Muscle layer of duodenum (tissue), 2 donors: ENCODE data around the gene TBX2.

Source experiments
- H3K27ac ChIP-seq: one replicate; pipeline ENCODE4 v1.7.0; 2013; ENCODE audit warnings: mild to moderate bottlenecking, low read length
- H3K27me3 ChIP-seq: one replicate; pipeline ENCODE4 v1.7.0; 2013; ENCODE audit warnings: low read depth, mild to moderate bottlenecking, control low read depth, low read length
- H3K36me3 ChIP-seq, 2 donors: one replicate each; pipeline ENCODE4 v1.7.0; 2013; ENCODE audit warnings: low read length in 2 of 2, control low read depth in 1 of 2, mild to moderate bottlenecking in 1 of 2; ENCODE audit not compliant: insufficient read depth in 2 of 2, control insufficient read depth in 1 of 2
- H3K4me1 ChIP-seq, 2 donors: one replicate each; pipeline ENCODE4 v1.7.0; 2013; ENCODE audit warnings: low read length in 2 of 2, mild to moderate bottlenecking in 2 of 2, control low read depth in 1 of 2, moderate library complexity in 1 of 2; ENCODE audit not compliant: insufficient read depth in 2 of 2, control insufficient read depth in 1 of 2
- H3K4me3 ChIP-seq, 2 donors: one replicate each; pipeline ENCODE4 v1.7.0; 2013; ENCODE audit warnings: low read length in 2 of 2, low read depth in 1 of 2, mild to moderate bottlenecking in 1 of 2
- H3K9me3 ChIP-seq, 2 donors: one replicate each; pipeline ENCODE4 v1.7.0; 2013; ENCODE audit warnings: low read length in 2 of 2, control low read depth in 1 of 2, mild to moderate bottlenecking in 1 of 2; ENCODE audit not compliant: control insufficient read depth in 1 of 2
- donor health status: healthy.

TBX2 gene

DNA sequence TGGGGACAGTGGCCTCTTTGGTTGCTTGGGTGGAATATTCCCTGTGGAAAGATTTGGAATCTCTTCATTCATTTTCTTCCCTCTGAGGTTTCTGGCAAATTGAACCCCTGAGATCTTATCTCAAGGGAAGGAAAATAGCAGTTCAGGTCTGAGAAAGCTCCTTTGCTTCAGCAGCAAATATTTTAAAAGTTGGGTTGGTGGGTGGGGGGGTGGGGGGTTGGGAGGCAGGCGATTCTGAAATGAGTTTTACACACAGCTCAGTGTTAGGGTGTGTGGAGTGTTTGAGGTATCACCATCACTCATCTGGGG lies 6.8 kb downstream of the TBX2 start:
- H3K9me3 ChIP-seq, result no peaks in the 10 kb centered on the region
- peak overlapping the region in 1 of 2 donors; percentile 18 for H3K4me3 ChIP-seq
- peaks cover 0 to 39% of the 10 kb centered on the region in 2 donors for H3K4me1 ChIP-seq
- no peaks in the 10 kb centered on the region for H3K36me3 ChIP-seq
- no peak overlapping the region for H3K27ac ChIP-seq
- peaks cover 59% of the 10 kb centered on the region for H3K27me3 ChIP-seq

DNA sequence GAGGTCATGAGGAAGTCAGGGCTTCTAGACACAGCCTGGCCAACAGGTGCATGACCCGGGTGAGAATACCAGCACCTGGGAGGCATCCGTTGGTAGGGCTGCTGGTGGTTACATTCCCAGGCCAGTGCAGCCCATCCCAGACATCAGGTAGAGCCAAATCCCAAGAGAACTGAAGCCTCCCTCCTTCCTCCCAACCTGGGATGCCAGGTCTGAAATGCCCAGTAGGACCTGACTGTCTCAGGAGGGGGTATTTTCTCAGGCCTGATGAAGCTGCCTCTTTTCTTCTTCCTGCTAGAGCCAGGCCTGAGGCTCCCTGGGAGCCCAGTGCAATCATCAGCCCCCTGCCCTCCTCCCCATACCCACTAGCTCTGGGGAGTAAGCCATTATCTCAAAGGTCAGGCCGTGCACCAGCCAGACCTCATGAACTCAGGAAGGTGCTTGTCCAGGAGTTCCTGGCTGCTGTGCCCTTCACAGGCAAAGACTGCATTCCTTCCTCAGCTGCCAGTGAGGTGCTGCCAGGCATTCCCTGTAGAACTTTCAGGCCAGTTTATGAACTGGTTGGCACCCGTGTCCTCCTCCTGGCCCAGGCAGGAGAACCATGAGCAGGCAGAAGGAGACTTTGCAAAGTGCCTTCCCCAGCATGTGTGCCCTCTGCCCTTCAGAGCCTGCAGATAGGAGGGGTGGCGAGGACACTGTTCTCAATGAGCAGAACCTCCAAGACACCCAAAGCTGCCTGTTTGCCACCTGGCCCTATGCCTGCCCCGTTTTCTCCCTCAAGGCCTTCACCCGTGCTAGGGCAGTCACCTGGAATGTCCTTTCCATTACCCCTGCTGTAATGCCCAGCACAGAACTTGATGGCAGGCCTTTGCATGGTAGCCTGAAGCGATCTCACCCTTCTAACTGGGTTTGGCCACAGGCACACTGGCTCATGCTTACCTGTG lies 7.6 kb downstream of the TBX2 start:
- no peak overlapping the region for H3K4me3 ChIP-seq
- H3K36me3 ChIP-seq, result no peaks in the 10 kb centered on the region
- no peaks in the 10 kb centered on the region for H3K9me3 ChIP-seq
- peaks cover 54% of the 10 kb centered on the region for H3K27me3 ChIP-seq
- H3K27ac ChIP-seq, result no peak overlapping the region
- peaks cover 0 to 45% of the 10 kb centered on the region in 2 donors for H3K4me1 ChIP-seq

DNA sequence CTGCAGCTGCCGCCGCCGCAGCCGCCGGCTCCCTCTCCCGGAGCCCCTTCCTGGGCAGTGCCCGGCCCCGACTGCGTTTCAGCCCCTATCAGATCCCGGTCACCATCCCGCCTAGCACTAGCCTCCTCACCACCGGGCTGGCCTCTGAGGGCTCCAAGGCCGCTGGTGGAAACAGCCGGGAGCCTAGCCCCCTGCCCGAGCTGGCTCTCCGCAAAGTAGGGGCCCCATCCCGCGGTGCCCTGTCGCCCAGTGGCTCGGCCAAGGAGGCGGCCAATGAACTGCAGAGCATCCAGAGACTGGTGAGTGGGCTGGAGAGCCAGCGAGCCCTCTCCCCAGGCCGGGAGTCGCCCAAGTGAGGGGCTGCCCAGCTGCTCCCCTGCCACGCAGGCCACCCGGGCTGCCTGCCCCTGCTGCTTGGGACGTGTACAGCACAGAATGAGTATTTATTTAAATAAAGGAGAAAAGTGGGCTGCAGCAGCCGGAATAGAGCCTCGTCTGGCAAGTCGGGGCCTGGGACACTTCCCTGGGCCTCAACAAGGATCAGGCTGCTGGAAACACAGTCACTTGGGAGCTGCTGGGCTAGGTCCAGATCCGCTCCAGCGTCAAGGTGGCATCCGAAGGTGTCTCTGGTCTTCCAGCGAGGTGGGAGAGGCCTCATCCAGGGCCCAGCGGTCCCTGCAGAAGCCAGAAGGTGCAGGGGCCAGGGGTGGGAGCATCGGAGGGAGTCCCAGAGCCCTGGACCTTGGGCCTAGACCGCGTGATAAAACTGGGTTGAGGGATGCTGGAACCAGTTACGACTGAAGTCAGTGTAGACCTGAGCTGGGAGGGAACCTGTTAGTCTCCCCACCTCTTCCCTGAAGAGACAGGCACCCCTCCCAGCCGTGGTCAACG lies 8.8 kb downstream of the TBX2 start:
- Histone ChIP-seq H3K36me3 (no peaks in the 10 kb centered on the region), H3K4me3 (peak overlapping the region in 1 of 2 donors; percentile 69), H3K4me1 (peaks cover 0 to 47% of the 10 kb centered on the region in 2 donors), H3K27ac (no peak overlapping the region), H3K9me3 (no peaks in the 10 kb centered on the region), H3K27me3 (peaks cover 50% of the 10 kb centered on the region)

DNA sequence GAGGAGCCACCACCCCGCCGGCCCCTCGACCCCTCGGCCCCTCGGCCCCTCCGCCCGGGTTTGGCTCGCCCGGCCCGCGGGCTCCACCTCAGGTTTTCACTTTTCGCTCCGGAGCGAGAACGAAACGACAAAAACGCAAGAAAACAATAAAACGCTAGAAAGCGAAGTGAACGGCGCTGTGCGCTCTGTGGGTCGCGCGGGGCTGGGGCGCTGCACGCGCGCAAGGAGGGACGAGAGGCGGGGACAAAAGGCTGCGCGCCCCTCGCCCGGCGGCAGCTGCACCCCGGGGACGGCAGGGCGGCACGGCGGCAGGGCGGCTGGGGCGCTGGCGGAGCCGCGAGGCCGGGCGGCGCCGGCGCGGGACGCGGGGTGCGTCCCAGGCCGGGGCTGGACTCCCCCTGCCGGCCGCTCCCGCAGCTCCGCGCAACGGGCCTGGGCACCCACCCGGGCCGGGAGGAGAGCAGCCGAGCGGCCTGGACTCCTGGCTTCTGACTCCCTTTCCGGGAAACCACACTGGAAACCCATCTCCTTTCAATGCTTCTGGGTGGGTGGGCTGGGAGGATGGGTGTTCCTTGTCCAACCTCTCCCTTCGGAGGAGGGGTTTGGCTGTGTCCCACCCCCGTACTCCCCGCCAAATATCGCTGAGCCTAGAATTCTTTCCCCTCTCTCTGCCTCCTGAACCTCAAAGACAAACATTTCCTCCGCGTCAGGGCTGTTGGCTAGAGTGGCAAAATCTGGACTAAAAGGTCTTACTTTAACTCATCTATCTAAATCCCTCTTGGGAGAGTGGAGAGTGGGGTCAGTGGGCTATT lies 9.9 kb downstream of the TBX2 start:
- Histone ChIP-seq H3K9me3 (no peaks in the 10 kb centered on the region), H3K36me3 (no peaks in the 10 kb centered on the region), H3K27me3 (peaks cover 41% of the 10 kb centered on the region), H3K4me1 (peaks cover 0 to 38% of the 10 kb centered on the region in 2 donors), H3K27ac (peak overlapping the region; percentile 23), H3K4me3 (peak overlapping the region; percentile 21 to 79)

DNA sequence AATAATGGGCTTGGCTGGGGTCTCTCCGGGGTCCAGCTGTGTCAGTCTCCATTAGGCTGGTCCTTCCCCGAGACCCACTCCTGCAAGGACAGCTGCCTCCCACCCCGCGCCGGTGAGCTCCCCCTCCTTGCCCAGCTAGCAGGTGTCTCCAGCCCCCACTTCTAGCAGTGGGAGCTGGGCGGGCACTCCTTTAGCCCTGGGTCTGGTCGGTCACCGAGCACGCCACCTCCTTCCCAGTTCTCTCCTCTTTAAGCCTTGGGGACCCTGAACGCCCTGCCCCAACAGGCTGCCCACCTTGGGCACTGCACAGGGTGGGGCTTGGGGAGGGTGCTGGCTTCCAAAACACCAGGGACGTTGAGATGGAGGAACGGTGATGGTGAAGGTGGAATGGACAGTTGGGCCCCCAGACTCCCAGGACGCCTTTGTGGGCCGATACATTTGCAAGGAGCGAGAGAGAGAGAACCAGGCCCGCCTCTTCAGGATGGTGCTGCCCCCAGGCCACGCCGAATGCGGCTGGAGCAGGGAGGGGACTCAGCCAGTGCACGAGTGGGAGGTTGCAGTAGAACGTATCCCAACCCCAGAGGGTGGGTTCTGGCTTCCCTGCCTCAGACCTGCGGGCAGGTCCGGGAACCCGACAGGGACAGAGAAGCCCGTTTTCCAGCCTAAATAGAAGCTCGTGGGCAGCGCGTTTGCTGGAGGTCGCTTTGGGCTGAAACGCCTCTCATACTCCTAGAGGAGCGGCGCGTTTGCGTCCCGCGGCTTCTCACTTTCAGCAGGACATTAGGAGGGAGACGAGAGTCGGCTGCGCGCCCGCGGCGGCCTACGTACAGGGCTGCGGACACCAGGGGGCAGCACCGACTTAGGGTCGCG lies 10.7 kb downstream of the TBX2 start:
- H3K9me3 ChIP-seq, result no peaks in the 10 kb centered on the region
- H3K4me1 ChIP-seq, result peaks cover 0 to 37% of the 10 kb centered on the region in 2 donors
- peak overlapping the region; percentile 44 to 79 for H3K4me3 ChIP-seq
- peak overlapping the region; percentile 23 for H3K27ac ChIP-seq
- peaks cover 38% of the 10 kb centered on the region for H3K27me3 ChIP-seq
- no peaks in the 10 kb centered on the region for H3K36me3 ChIP-seq

DNA sequence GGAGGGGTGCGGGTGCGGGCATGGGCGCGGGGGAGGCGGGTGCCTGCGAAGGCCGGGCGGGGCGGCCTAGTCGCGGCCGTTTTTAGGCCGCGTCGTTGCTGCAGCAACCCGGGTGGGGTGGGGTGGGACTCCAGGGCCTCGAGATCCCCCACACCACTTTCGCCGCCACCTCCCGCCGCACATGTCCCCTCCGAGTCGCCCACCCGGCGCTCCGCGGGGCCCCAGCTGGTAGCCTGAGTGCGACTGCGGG lies 11.3 kb downstream of the TBX2 start:
- no peaks in the 10 kb centered on the region for H3K36me3 ChIP-seq
- H3K27ac ChIP-seq, result no peak overlapping the region
- peaks cover 38% of the 10 kb centered on the region for H3K27me3 ChIP-seq
- peak overlapping the region in 1 of 2 donors; percentile 79 for H3K4me3 ChIP-seq
- H3K9me3 ChIP-seq, result no peaks in the 10 kb centered on the region
- peaks cover 0 to 37% of the 10 kb centered on the region in 2 donors for H3K4me1 ChIP-seq

DNA sequence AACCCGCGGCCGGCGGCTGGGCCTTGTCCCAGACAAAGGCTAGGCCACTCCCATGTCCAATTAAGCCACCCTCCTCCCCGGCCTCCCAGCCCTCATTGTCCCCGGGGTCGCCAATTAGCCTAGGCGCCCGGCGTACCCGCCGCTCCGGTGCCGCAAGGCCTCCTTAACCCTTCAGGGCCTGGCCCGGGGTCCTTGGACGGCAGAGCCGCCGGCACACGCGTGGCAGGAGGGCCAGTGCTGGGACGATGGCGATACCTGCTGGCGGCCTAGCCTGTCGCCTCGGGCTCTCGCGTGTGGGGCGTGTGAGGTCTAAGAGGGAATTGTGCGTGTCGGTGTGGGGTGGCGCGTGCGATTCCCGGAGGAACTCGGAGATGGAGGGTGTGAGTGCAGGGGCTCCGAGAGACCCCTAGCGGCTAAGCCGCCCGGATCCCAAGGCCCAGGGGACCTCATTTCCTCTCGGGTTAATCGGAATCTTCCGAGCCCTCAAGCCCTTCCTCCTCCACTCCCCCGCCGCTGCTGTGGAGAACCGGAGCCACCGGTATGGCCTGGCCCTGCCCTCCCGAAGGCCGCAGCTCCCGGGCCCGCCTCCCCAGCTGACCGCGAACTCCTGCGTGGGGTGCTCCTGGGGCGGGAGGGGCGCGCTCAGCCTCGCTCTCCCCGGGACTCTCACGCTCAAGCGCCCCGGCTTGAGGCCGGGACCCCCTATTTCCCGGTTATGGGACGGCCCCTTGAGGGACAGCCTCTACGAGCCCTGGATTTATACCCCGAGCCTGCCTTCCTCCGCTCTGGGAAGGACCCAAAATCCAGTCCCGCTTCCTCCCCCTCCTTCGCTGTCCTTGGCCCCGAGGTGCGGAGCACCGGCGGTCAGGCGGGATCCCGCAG lies 11.9 kb downstream of the TBX2 start:
- peaks cover 0 to 37% of the 10 kb centered on the region in 2 donors for H3K4me1 ChIP-seq
- H3K9me3 ChIP-seq, result no peaks in the 10 kb centered on the region
- H3K27ac ChIP-seq, result peak overlapping the region; percentile 45
- H3K36me3 ChIP-seq, result no peaks in the 10 kb centered on the region
- H3K4me3 ChIP-seq, result peak overlapping the region; percentile 57 to 79
- peaks cover 32% of the 10 kb centered on the region for H3K27me3 ChIP-seq

DNA sequence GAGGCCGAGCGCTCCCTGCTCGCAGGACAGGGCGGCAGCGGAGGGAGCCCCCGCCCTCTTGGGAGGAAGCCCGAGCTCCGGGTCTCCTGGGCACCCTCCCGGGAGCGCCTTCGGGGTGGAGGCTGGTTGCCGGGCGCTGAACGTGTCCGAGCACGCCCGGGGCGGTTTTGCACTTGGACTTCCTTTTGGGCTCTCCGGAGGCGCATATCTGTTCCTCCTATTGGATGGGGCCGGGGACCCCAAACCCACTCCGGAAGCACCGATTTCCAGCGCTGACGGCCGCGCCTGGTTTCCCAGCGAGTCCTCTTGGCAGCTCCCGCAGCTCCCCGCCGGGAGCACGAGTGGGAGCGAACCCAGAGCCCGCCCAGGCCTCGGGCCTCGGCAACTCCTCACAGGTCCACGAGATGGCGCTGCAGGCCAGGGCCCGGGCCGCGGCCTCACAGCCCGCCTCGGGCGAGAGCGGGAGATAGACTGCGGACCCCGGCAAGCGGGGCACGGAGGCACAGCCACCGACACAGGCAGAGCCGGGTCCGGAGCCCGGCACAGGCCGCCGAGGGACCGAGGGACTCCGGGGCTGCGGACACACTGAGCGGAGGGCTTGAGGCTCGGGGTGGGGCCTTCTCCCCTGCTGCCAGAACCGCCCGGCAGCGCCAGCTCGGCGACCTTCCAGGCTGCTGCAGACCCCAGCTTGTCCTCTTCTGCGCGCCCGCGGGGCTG lies 12.7 kb downstream of the TBX2 start:
- Histone ChIP-seq H3K4me3 (peak overlapping the region; percentile 57 to 79), H3K36me3 (no peaks in the 10 kb centered on the region), H3K4me1 (peaks cover 0 to 41% of the 10 kb centered on the region in 2 donors), H3K9me3 (no peaks in the 10 kb centered on the region), H3K27me3 (peaks cover 24% of the 10 kb centered on the region), H3K27ac (peak overlapping the region; percentile 45)

DNA sequence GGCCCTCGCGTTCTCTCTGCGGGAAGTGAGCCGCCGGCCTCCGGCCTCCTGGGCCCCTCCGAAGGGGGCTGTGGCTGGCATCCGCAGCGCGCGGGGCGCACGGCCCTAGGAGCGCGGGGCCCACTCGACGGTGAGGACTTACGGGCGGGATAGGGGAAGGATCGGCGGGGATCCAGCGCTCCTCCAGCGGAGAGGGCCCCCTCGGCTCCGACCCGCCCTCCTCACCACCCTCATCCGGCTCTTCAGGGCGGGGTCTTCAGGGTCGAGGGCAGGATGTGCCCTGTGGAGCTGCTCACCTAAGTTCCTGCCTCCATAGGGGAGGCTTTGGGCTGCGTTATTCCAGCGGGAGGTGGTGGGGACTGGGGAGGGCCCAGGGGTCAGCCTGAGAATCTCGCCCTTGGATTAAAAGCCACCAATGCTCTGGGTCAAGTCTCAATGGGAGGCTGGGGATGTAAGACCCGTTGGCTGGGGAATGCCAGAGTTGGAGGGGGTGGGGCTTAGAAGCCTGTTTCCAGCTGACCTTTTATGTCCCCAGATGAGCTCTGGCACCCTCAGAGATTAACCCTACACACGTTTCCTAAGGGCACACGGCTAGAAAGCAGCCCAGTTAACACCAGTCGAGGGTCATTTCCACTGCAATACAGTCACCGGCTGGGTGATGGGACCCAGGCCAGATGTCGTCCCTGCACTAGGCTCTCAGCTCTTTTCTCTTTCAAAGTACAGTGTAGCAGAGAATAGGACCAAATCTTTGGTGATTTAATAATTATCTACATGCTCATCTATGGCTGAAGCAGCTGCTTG lies 13.4 kb downstream of the TBX2 start:
- H3K27me3 ChIP-seq, result peaks cover 16% of the 10 kb centered on the region
- no peak overlapping the region for H3K27ac ChIP-seq

More for the DNA sequence above, 13.4 kb downstream of the TBX2 start:
- Histone ChIP-seq H3K4me1 (peaks cover 0 to 42% of the 10 kb centered on the region in 2 donors), H3K36me3 (no peaks in the 10 kb centered on the region), H3K4me3 (peak overlapping the region; percentile 57 to 79), H3K9me3 (no peaks in the 10 kb centered on the region)
